ENCODE measurements around the gene MRM3.

- TF ChIP-seq FOXM1 (IDR thresholded peaks at IDR 0.05; ENCODE audit: borderline replicate concordance) (no peak), SP1 (IDR thresholded peaks at IDR 0.05) (no peak), NFRKB (IDR thresholded peaks at IDR 0.05) (no peak), FOXA1 (IDR thresholded peaks at IDR 0.05) (no peak), BHLHE40 (IDR thresholded peaks at IDR 0.05; ENCODE audit: borderline replicate concordance) (no peak), SUZ12 (IDR thresholded peaks at IDR 0.05) (no peak), FOXK2 (IDR thresholded peaks at IDR 0.05) (no peak)
- TF ChIP-seq, protein P1, sequence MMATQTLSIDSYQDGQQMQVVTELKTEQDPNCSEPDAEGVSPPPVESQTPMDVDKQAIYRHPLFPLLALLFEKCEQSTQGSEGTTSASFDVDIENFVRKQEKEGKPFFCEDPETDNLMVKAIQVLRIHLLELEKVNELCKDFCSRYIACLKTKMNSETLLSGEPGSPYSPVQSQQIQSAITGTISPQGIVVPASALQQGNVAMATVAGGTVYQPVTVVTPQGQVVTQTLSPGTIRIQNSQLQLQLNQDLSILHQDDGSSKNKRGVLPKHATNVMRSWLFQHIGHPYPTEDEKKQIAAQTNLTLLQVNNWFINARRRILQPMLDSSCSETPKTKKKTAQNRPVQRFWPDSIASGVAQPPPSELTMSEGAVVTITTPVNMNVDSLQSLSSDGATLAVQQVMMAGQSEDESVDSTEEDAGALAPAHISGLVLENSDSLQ (IDR thresholded peaks at IDR 0.05), result no peak
Measured at GRCh38 chr17:744937-745336, 37.2 kb upstream of the MRM3 start.
